GM19099 (cell line): ENCODE data around the gene VANGL1.

Experiments
- POLR2A ChIP-seq: IDR thresholded peaks from 3 replicates; pipeline ENCODE4 v1.6.1; 2011; ENCODE audit warnings: low read depth; ENCODE audit not compliant: insufficient read length; ENCODE audit errors: extremely low read depth

VANGL1 gene

GRCh38 chr1:115726161-115726560 lies 84.4 kb downstream of the VANGL1 start:
- no peak for TF ChIP-seq POLR2A

- TF ChIP-seq POLR2A = no peak
These were observed 84.8 kb downstream of the VANGL1 start for GRCh38 chr1:115726570-115726969.

GRCh38 chr1:115727706-115728249 lies 86.0 kb downstream of the VANGL1 start:
- TF ChIP-seq POLR2A = no peak

DNA sequence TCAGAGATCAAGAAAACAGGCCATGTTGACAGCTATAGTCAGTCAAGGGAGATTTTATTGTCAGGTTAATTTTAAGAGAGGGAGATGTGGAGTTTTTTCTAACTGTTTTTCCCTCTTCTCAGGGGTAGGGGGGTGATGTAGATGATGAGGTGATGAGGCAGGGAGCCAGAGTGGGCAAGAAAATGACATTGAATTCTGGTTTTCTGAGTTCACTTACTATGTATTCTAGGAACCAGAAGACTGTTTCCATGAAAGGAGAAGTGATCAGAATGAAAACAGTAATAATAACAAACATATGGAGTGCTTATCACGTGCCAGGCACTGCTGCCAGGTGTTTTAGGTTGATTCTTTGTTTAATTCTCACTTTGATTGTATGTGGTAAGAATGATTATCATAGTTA lies 86.6 kb downstream of the VANGL1 start:
- TF ChIP-seq POLR2A = no peak

DNA sequence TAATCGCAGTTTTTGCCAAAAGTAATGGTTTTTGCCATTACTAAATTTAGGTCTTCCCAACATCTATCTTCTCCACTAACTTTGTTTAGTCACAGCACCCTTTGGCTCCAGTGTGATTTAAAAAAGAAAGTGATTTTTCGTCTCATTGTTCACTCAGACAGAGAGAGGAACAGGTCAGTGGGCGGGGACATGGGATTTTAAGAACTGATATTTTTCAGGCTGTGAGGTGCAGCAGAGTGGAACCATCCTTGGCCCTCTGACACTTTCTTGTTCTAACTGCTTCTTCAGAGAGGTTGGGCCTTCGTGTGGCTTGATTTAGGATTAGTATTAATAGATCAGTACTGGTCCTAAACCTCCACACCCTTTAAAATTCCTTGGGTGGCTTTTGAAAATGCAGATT lies 88.0 kb downstream of the VANGL1 start:
- TF ChIP-seq POLR2A = no peak

GRCh38 chr1:115732316-115732715 lies 90.5 kb downstream of the VANGL1 start:
- no peak for TF ChIP-seq POLR2A

DNA sequence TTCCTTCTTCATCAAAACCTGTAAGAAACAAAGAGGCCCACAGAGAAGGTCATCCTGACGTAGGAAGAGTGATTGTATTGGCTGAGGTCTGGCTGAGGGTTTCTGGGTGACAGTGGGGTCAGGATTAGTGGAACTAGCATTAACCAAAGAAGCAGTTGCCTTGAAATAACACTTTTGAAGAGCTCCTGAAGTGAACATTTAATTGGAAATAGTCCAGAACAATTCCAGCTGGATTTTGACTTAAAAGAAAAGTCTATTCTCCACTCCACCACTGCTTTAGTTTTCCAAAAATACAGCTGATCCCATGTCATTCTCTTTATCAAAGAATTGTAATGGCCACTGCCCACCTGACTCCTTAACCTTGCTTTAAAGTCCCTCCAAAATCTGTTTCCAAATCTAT lies 99.0 kb downstream of the VANGL1 start:
- TF ChIP-seq POLR2A = no peak

- TF ChIP-seq POLR2A = no peak
These were observed 103.0 kb downstream of the VANGL1 start for GRCh38 chr1:115744646-115745275.

GRCh38 chr1:115746021-115746690 lies 104.4 kb downstream of the VANGL1 start:
- TF ChIP-seq POLR2A = no peak
